Keratinocyte (primary cell): ENCODE results near the gene TTC33. TPM values are rescaled to one million over a fixed set of nuclear protein-coding genes. Genes with fewer than 3 reads are reported as not detected.
A peak's percentile ranks its signal among the peaks of the same experiment; 100 is the strongest.

Source experiments
- DNase-seq: peaks from one replicate; pipeline ENCODE4 v3.0.0-alpha.2; 2011; ENCODE audit warnings: low read depth, missing footprints, low spot score
- FAIRE-seq: peaks from 2 replicates; lab custom pipeline; 2011; peaks lifted over from hg19 to GRCh38; lab: Jason Lieb, UNC
- H2AFZ ChIP-seq: 2 replicates; pipeline ENCODE4 v1.6.0; 2012; ENCODE audit warnings: low read length, control low read depth, inconsistent platforms; ENCODE audit not compliant: control insufficient read depth
- H3K27ac ChIP-seq: 2 replicates; pipeline ENCODE4 v1.5.1; 2011; ENCODE audit warnings: low read length; ENCODE audit not compliant: control insufficient read depth, insufficient read depth
- H3K27me3 ChIP-seq: 3 replicates; pipeline ENCODE4 v1.6.0; 2011; ENCODE audit warnings: low read length; ENCODE audit not compliant: control insufficient read depth, insufficient read depth; ENCODE audit errors: extremely low read depth
- H3K36me3 ChIP-seq, 2 experiments: 2 replicates in 1 of 2; 3 replicates in 1 of 2; pipeline ENCODE4 v1.5.1; 2011; ENCODE audit warnings: low read length in 2 of 2, mild to moderate bottlenecking in 1 of 2; ENCODE audit not compliant: control insufficient read depth in 2 of 2, insufficient read depth in 2 of 2; ENCODE audit errors: extremely low read depth in 1 of 2
- H3K4me1 ChIP-seq: 3 replicates; pipeline ENCODE4 v1.5.1; 2011; ENCODE audit warnings: low read length; ENCODE audit not compliant: control insufficient read depth, insufficient read depth; ENCODE audit errors: extremely low read depth
- H3K4me2 ChIP-seq: 3 replicates; pipeline ENCODE4 v1.6.0; 2011; ENCODE audit warnings: low read depth, low read length; ENCODE audit not compliant: control insufficient read depth, insufficient read depth; ENCODE audit errors: extremely low read depth
- H3K4me3 ChIP-seq, 3 experiments: fragments of 200-600 bp in 1 of 3; sonication (generic) in 1 of 3; 2 replicates in 2 of 3; 3 replicates in 1 of 3; pipeline ENCODE4 v1.5.1; 2011 to 2016; ENCODE audit warnings: low read length in 3 of 3, mild to moderate bottlenecking in 3 of 3, control low read depth in 2 of 3, inconsistent platforms in 1 of 3, low read depth in 1 of 3, mixed read lengths in 1 of 3, mixed run types in 1 of 3, moderate library complexity in 1 of 3; ENCODE audit not compliant: control insufficient read depth in 2 of 3, insufficient read depth in 2 of 3; ENCODE audit errors: extremely low read depth in 1 of 3
- H3K79me2 ChIP-seq: 2 replicates; pipeline ENCODE4 v1.6.0; 2012; ENCODE audit warnings: low read length; ENCODE audit not compliant: control insufficient read depth, insufficient read depth
- H3K9ac ChIP-seq: 3 replicates; pipeline ENCODE4 v1.6.0; 2011; ENCODE audit warnings: low read length; ENCODE audit not compliant: control insufficient read depth, insufficient read depth; ENCODE audit errors: extremely low read depth
- H3K9me1 ChIP-seq: 3 replicates; pipeline ENCODE4 v1.6.0; 2011; ENCODE audit warnings: low read length; ENCODE audit not compliant: control insufficient read depth, insufficient read depth; ENCODE audit errors: extremely low read depth
- H3K9me3 ChIP-seq: 2 replicates; pipeline ENCODE4 v1.5.1; 2012; ENCODE audit warnings: low read depth, low read length; ENCODE audit not compliant: control insufficient read depth
- H4K20me1 ChIP-seq: 3 replicates; pipeline ENCODE4 v1.6.0; 2011; ENCODE audit warnings: low read length; ENCODE audit not compliant: control insufficient read depth, insufficient read depth; ENCODE audit errors: extremely low read depth
- EZH2 ChIP-seq: IDR thresholded peaks from one replicate; pipeline ENCODE4 v1.6.1; 2012; ENCODE audit warnings: inconsistent platforms, mild to moderate bottlenecking, low read length, moderate library complexity
- dilution Hi-C: fragments of 300-500 bp; cut with MboI; formaldehyde crosslinking; loops from one replicate; pipeline ENCODE4 v1.7.0; 2020; ENCODE audit warnings: low sequenced_read_pairs; ENCODE audit not compliant: extremely low pct_ligation_motif_present
- polyA plus RNA-seq, 5 experiments: library from polyadenylated mRNA; depleted of rRNA in 3 of 5; stranded (reverse) in 3 of 5; stranded (forward) in 1 of 5; unstranded in 1 of 5; fragments of >200 nt; gene quantifications; 1 replicate in 1 of 5; 2 replicates in 3 of 5; 3 replicates in 1 of 5; pipeline versions ENCODE4 v1.2.1 to v1.2.3, GENCODE V29; 2011 to 2012; ENCODE audit warnings: missing spikeins in 2 of 5, low read depth in 1 of 5, low replicate concordance in 1 of 5
- TF ChIP-seq, protein P1 (sequence below), 3 experiments: IDR thresholded peaks in 1 of 3; conservative IDR thresholded peaks in 1 of 3; optimal IDR thresholded peaks in 1 of 3; 2 replicates in 2 of 3; 3 replicates in 1 of 3; pipeline versions ENCODE3 to v1.5.1; 2011; ENCODE audit warnings: low read length in 3 of 3, mild to moderate bottlenecking in 3 of 3, moderate library complexity in 2 of 3, control low read depth in 1 of 3, inconsistent platforms in 1 of 3; ENCODE audit not compliant: insufficient read depth in 2 of 3; ENCODE audit errors: extremely low read depth in 1 of 3

Gene TTC33
- polyA plus RNA-seq, 1 donor (not counting 4 experiments of a cell fraction or from before 2014, with no cell fraction given) = 7.1 TPM

GRCh38 chr5:40754381-40755092 lies 1.2 kb downstream of the TTC33 start:
- DNase-seq (no peak), FAIRE-seq (peak; percentile 5)
- Histone ChIP-seq H3K27me3 (no peaks in the 10 kb centered on the region), H3K9me3 (no peaks in the 10 kb centered on the region), H3K4me3 (peak overlapping the region; percentile 73 to 95 (median 82)), H3K9ac (peak overlapping the region; percentile 88), H3K36me3 (no peaks in the 10 kb centered on the region), H2AFZ (no peak overlapping the region), H3K4me2 (peak overlapping the region; percentile 68), H4K20me1 (no peaks in the 10 kb centered on the region), H3K4me1 (peaks cover 6% of the 10 kb centered on the region), H3K79me2 (peaks cover 22% of the 10 kb centered on the region), H3K27ac (peak overlapping the region; percentile 84), H3K9me1 (no peaks in the 10 kb centered on the region)
- TF ChIP-seq EZH2 = no peak
- TF ChIP-seq, protein P1, sequence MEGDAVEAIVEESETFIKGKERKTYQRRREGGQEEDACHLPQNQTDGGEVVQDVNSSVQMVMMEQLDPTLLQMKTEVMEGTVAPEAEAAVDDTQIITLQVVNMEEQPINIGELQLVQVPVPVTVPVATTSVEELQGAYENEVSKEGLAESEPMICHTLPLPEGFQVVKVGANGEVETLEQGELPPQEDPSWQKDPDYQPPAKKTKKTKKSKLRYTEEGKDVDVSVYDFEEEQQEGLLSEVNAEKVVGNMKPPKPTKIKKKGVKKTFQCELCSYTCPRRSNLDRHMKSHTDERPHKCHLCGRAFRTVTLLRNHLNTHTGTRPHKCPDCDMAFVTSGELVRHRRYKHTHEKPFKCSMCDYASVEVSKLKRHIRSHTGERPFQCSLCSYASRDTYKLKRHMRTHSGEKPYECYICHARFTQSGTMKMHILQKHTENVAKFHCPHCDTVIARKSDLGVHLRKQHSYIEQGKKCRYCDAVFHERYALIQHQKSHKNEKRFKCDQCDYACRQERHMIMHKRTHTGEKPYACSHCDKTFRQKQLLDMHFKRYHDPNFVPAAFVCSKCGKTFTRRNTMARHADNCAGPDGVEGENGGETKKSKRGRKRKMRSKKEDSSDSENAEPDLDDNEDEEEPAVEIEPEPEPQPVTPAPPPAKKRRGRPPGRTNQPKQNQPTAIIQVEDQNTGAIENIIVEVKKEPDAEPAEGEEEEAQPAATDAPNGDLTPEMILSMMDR (optimal IDR thresholded peaks at IDR 0.05 in 1 of 3, IDR thresholded peaks at IDR 0.05 in 1 of 3, conservative IDR thresholded peaks at IDR 0.05 in 1 of 3; ENCODE audit: extremely low read depth in 1 of 3, insufficient read depth in 2 of 3, low read length in 3 of 3) = no peak
- dilution Hi-C loops = no loop called here

DNA sequence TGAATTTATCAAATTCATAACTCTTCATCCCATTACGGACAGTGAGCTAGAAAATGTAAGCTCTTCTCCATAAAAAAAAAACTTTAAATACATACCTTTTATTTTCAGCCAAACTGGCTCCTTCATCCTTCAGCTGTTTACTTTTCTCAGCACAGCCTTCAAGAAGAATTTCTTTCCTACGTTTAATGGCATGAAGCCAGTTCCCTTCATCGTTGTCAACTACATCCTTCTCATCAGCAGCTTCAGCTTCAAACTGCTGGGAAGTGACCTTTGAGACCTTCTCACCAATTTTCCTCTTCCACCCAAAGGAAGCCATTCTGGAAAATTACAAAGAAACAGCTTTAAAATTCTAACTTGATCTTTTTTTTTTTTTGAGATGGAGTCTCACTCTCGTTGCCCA lies 9.1 kb downstream of the TTC33 start:
- peaks cover under 1 to 2% of the 10 kb centered on the region in 2 experiments for H3K36me3 ChIP-seq
- TF ChIP-seq, protein P1 (optimal IDR thresholded peaks at IDR 0.05 in 1 of 3, IDR thresholded peaks at IDR 0.05 in 1 of 3, conservative IDR thresholded peaks at IDR 0.05 in 1 of 3; ENCODE audit: extremely low read depth in 1 of 3, insufficient read depth in 2 of 3, low read length in 3 of 3) = no peak
- no peak for TF ChIP-seq EZH2
- dilution Hi-C loops = no loop called here
- H3K27me3 ChIP-seq = no peaks in the 10 kb centered on the region
- no peak overlapping the region for H3K27ac ChIP-seq
- no peak overlapping the region for H3K4me3 ChIP-seq
- H4K20me1 ChIP-seq = no peaks in the 10 kb centered on the region
- no peak overlapping the region for H3K9ac ChIP-seq
- H3K79me2 ChIP-seq = peaks cover 3% of the 10 kb centered on the region
- no peaks in the 10 kb centered on the region for H3K9me1 ChIP-seq
- DNase-seq (no peak), FAIRE-seq (no peak)
- H3K9me3 ChIP-seq = no peaks in the 10 kb centered on the region
- H2AFZ ChIP-seq = no peak overlapping the region
- no peaks in the 10 kb centered on the region for H3K4me1 ChIP-seq
- no peak overlapping the region for H3K4me2 ChIP-seq
